NCI-H524 (cell line): ENCODE data around the gene RPL35.
A peak's percentile ranks its signal among the peaks of the same experiment; 100 is the strongest.

Experiments
- DNase-seq, 2 experiments: peaks; one replicate each; lab custom pipeline; 2025; lab: John Stamatoyannopoulos, UW

Gene RPL35

GRCh38 chr9:124875501-124875900 is 13.7 kb upstream of the RPL35 start:
- DNase-seq: no peak

- DNase-seq: no peak
Observed at GRCh38 chr9:124873664-124874063, 11.9 kb upstream of the RPL35 start.

GRCh38 chr9:124871156-124871561 is 9.4 kb upstream of the RPL35 start:
- no peak for DNase-seq

DNA sequence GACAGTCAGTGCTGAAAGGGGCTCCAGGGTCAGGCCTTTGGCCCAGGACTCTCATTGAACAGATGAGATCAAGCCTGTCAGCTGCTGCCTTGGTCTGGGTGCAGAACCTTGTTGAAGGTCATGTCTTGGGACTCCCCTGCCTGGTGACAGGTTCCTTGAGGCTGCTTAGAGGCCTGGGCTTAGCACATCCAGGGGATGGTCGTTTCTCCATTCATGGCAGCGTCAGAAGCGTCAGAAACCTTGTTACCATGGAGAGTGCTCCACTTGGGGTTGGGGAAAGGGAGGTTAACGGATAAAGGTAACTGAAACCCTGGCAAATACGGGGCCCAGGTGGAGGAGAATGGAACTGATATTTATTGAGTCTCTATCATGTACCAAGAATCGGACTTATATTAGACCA is 9.0 kb upstream of the RPL35 start:
- DNase-seq: no peak

DNA sequence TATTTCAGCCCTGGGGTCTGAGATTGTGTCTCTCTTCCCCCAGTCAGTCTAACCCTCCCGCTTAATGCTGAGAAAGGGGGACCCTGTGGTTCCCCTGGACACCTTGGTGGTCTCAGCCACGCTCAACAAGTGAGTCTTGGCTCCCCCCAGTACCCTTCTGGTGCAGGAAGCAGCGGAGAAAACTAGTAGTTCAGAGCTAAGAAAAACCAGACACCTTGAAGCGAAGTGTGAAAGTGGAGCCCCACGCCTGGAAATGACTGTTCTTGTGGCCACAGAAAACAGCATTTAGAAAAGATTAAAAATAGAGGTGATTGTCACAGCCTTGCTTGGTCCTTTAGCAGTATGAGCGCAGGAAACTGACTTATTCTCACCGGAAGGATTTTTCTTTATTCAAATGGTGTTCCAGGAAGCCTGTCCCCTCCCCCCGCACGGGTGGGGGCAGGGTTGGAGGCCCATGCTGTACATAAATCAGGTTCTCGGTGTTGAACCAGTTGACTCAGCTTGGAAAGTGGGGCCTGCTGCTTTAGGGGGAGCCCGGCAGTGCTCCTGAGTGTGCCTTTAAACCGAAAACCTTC is 8.3 kb upstream of the RPL35 start:
- DNase-seq: no peak

DNA sequence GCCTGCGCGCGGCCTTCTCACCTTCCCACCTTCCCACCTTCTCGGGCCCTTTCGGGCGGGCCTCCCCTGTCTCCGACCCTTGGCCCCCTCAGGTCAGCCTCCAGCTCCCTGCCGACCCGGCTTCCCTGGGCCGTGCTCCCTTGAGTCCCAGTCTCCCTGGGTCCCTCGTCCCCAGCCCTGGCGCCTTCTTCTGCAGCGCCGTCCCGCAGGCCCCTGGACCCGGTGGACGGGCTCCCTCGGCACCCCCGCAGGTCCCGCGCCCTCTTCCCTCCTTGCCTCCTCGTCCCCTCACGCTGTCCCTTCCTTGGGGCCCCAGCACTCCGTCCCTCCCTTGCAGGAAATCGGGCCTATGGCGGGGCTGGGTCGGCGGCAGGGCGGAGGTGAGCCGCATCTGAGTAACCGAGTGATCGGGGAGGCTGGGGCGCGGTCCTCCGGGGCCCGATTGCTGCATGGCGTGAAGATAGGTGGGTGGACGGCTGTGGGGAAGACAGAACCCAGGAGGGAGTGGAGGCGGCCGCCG is 7.8 kb upstream of the RPL35 start:
- DNase-seq: no peak

DNA sequence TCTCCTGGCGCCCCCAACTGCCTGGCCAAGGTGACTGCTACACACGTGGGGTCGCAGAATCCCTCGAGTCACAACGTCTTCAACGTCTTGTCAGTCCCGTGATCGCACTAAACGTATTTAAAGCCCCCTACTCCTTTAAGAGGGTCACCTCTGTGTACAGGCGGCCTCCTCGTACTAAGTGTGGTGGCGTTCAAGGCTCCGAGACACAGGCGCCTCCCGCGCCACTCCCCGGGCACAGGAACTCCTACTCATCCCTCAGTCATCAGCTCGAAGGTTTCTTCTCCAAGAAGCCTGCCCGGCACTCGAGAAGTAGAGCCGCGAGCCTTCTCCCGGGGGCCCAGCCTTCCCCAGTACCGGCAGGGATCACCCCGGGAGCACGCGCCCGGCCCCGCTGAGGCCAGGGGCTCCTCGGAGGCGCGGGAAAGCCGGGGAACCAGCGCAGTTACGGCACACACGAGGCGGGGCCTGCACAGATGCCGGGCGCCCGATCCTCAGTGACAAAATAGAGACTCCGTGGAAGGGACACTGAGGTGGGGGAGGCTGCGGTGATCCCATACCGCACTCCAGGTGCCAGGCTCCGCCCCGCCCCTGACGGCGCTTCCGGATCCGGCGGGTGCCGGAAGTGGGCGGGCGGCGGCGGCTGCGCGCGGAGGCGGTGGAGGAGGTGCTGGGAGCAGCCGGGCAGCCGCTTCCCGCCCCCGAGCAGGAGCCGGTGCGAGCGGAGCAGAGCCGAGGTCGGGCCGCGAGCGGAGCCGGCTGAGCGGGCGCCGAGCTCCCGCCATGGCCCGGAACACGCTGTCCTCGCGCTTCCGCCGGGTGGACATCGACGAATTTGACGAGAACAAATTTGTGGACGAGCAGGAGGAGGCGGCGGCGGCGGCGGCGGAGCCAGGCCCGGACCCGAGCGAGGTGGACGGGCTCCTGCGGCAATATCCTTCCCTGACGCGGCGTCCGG is 7.0 kb upstream of the RPL35 start:
- DNase-seq: peak; percentile 72 to 86

DNA sequence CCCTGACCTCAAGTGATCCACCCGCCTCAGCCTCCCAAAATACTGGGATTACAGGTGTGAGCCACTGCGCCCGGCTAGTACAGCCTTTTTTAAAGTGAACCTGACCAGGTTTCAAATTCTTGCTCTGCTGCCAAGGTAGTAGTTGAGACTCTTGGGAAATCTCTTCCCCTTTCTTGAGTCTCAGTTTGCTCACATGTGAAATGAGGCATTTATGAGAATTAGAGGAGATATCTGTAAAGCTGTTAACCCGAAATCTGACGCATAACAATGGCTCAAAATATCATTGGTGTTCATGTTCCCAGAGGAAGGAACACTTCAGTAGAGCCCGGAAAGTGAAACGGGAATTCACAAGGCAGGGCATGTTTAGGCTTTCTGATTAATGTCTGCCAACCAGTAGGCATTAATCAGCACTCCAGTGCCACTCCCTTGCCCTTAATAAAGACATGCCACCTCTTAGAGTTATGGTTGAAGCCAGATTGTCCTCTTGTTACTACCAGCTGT is 1.7 kb upstream of the RPL35 start:
- DNase-seq: no peak

- no peak for DNase-seq
Observed at GRCh38 chr9:124860582-124861341, 995 bp downstream of the RPL35 start.

GRCh38 chr9:124859803-124860581 is 1.8 kb downstream of the RPL35 start:
- DNase-seq: no peak

DNA sequence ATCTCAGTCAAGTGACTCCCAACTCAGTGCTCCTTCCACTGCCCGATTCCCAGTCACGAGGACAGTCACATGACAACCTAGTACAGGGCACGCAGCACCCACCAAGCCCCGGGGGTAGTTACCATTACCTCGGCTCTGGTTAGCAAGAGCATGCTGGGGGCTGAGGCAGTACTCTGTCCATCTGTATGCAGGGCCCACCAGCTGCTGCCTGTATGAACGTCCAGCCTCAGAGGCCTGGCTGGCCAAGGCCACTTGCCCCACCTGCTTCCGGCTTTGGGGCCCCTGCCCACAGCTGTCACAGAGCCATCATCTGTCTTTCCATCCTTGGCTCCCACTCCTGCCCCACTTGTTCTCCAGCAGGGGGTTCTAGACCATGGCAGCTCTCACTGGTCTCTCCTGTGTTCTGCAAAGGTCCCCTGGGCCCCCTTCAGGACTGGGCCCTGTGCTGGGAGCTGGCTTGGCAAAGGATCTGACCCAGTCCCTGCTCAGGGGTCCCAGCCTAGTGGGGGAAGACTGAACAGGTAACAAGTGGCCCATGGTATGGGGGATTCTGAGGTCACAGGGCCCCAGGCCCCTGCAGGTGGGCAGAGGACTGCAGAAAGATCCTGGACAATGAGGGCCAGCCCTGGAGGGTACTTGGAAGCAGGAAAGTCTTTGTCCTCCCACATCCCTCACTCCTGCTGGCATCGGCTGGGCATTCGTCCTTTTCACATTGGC is 3.3 kb downstream of the RPL35 start:
- no peak for DNase-seq

GRCh38 chr9:124857533-124858162 is 4.1 kb downstream of the RPL35 start:
- DNase-seq: no peak

GRCh38 chr9:124855944-124856765 is 5.6 kb downstream of the RPL35 start:
- peak; percentile 32 to 73 for DNase-seq

DNA sequence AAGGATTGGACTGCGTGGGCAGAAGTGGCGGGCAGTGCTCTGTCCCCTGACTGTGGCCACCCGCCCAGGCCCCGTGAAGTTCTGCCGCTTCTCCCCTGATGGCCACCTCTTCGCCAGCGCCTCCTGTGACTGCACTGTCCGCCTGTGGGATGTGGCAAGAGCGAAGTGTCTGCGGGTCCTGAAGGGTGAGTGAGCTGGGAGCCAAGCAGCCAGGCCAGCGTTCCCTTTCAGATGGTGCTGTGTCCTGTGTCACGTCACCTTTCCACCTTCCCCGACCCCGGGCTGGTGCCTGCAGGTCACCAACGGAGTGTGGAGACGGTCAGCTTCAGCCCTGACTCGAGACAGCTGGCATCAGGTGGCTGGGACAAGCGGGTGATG is 6.2 kb downstream of the RPL35 start:
- DNase-seq: no peak

- DNase-seq: no peak
Observed at GRCh38 chr9:124854822-124855221, 6.9 kb downstream of the RPL35 start.

DNA sequence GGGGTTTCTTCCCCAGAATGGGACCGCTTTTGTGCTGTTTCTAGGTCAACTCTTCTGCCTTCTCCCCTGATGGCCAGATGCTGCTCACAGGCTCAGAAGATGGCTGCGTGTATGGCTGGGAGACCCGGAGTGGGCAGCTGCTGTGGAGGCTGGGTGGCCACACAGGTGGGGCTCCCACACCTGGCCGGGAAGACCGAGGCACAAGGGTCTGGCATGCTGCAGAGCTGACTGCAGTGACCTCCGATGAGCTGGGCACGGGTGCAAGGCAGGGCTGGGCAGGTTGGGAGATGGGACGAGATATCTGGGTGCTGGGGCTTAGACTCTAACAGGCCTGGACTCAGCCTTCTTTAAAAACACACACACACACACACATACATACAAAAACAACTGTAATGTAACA is 7.6 kb downstream of the RPL35 start:
- no peak for DNase-seq

DNA sequence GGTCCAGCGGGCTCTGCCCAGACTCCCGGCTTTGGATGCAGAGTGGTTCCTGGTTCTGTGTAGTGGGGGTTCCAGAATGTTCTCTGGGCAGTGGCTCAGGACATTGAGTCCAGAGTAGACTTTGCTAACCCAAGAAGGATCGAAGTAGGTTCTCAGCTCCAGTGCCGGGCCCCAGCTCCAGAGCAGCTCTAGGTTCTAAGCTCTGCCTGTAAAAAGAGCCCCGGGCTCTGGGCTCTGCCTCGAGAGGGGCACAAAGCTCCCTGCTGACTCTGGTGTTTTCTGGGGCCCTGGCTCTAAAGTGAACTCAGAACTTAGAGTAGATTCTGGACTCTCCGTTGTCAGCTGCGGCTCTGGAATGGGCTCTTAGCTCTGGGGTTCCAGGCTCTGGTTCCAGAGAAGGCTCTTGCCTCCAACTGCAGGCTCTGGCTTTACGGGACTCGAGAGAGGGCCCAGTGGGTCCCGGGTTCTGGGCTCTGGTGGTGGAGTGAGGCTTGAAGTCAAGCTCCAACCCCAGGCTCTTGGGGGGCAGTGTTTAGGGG is 8.1 kb downstream of the RPL35 start:
- no peak for DNase-seq

DNA sequence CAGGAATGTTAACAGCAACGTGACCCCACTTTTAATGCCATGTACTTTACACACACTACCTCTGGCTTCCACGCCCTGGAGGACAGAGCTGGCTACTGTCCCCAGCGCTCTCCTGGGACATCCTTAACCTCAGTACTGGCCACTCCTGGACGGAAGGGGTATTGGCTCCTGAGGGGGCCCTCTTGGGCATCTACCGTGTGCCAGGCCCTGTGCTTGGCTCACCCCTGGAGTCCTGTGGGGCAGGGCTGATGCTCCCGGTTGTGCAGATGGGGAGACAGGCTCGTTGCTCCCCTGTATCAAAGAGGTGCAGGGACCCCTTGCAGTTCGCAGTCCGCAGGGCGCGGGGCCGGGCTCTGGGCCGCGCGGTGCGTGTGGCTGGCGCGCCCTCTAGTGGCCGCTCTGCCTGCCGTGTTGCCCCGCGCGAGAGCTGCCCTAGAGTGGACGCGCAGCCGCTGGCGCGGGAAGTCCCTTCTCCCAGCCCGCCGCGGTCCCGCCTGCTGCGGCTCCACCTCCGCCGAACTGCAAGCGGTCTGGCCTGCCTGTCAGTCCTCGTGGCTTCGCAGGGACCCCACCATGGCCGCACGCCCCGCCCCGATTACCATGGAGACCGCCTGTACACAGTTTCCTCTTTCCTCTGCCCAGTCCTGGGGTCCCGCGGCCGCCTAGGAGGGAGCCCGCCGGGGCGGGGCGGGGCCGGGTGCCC is 8.8 kb downstream of the RPL35 start, which contains the start of gene WDR38:
TSS of gene WDR38 (plus strand) at position 632 of the 703 bp plus-strand sequence. CDS start 72 bp downstream, outside the sequence.
- peak; percentile 65 to 83 for DNase-seq
